Common myeloid progenitor, CD34-positive (primary cell): Measurements from ENCODE around the gene C10orf67.

Experiments
- CTCF ChIA-PET: fragments of 350-600 bp; sonication (Branson Sonifier 250); formaldehyde crosslinking; loops from one replicate; lab custom pipeline; 2021; ENCODE audit warnings: antibody characterized with exemption; lab: Charles Lee
- POLR2A ChIA-PET: fragments of 350-600 bp; sonication (Branson Sonifier 250); formaldehyde crosslinking; loops from one replicate; lab custom pipeline; 2021; ENCODE audit warnings: antibody characterized with exemption; lab: Charles Lee
- DNase-seq, 3 donors: peaks; one replicate each; pipeline versions ENCODE4 v3.0.0 to v3.0.0-alpha.2; 2013
- H3K27ac ChIP-seq, 2 experiments: 1 replicate in 1 of 2; 2 replicates in 1 of 2; pipeline ENCODE4 v1.7.0; 2013; ENCODE audit warnings: inconsistent platforms in 2 of 2, low read length in 2 of 2, mild to moderate bottlenecking in 2 of 2, low read depth in 1 of 2, moderate library complexity in 1 of 2; ENCODE audit not compliant: severe bottlenecking in 2 of 2, insufficient read depth in 1 of 2, poor library complexity in 1 of 2
- H3K27me3 ChIP-seq, 5 experiments: replicated peaks in 2 of 5; 1 replicate in 3 of 5; 2 replicates in 2 of 5; pipeline versions ENCODE4 v1.6.1 to v1.7.0; 2013; ENCODE audit warnings: low read length in 4 of 5, mild to moderate bottlenecking in 2 of 5, moderate library complexity in 2 of 5, inconsistent platforms in 1 of 5; ENCODE audit not compliant: insufficient read depth in 5 of 5, control insufficient read depth in 4 of 5
- H3K36me3 ChIP-seq, 4 experiments: 1 replicate in 2 of 4; 2 replicates in 2 of 4; pipeline versions ENCODE4 v1.6.1 to v1.7.0; 2013; ENCODE audit warnings: low read length in 3 of 4, control low read depth in 1 of 4, mild to moderate bottlenecking in 1 of 4; ENCODE audit not compliant: control insufficient read depth in 4 of 4, insufficient read depth in 4 of 4
- H3K4me1 ChIP-seq, 4 experiments: 1 replicate in 3 of 4; 2 replicates in 1 of 4; pipeline versions ENCODE4 v1.6.1 to v1.7.1; 2013; ENCODE audit warnings: low read length in 3 of 4, mild to moderate bottlenecking in 3 of 4, control low read depth in 1 of 4, inconsistent platforms in 1 of 4, moderate library complexity in 1 of 4; ENCODE audit not compliant: control insufficient read depth in 4 of 4, insufficient read depth in 4 of 4; ENCODE audit errors: control extremely low read depth in 1 of 4
- H3K4me3 ChIP-seq, 7 experiments: 1 replicate in 4 of 7; 2 replicates in 3 of 7; pipeline versions ENCODE4 v1.5.1 to v1.7.0; 2013; ENCODE audit warnings: mild to moderate bottlenecking in 7 of 7, low read length in 6 of 7, moderate library complexity in 6 of 7, inconsistent platforms in 2 of 7, low read depth in 2 of 7, control low read depth in 1 of 7; ENCODE audit not compliant: insufficient read depth in 4 of 7, control insufficient read depth in 1 of 7; ENCODE audit errors: extremely low read depth in 1 of 7
- H3K9me3 ChIP-seq, 5 experiments: 1 replicate in 4 of 5; 2 replicates in 1 of 5; pipeline versions ENCODE4 v1.6.1 to v1.7.1; 2013; ENCODE audit warnings: low read length in 4 of 5, mild to moderate bottlenecking in 2 of 5, inconsistent platforms in 1 of 5, low read depth in 1 of 5, moderate library complexity in 1 of 5; ENCODE audit not compliant: control insufficient read depth in 4 of 5, insufficient read depth in 2 of 5; ENCODE audit errors: control extremely low read depth in 1 of 5
- WGBS: methylation state at CpG from one replicate; pipeline ENCODE4 v1.1.5; 2013; ENCODE audit not compliant: insufficient coverage; 5-methylcytosine and 5-hydroxymethylcytosine counted together

C10orf67 gene

DNA sequence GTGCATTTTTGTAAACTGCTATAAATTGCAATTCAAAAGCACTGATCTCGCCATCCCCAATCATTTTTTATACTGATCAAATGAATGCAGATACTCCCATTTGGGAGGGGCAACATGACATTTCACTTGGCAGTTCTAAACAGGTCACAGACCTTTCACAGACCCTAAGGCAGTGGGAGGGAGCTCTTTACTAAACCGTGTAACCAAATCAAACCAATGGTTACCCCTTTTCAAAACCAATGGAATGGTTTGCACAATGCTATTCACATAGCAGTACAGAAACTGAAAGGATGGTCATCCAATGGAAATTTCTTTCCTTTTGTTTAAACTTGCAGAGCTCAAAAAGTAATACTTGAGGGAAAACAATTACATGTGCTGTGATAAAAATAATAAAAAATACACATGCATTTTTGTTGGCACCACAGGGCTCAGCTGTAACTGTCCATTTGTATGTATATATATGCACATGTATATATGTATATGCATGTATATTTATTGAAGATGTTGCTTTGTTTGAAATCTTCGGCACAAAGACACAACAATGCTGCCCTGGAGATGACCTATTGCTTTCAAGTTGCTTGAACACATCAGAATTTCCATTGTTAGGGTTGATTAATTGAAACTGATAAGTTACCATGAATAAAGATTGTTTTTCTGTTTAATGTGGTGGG is 138.5 kb downstream of the C10orf67 start:
- Histone ChIP-seq H3K27me3 (peaks cover 29 to 79% (median 48%) of the 10 kb centered on the region in 5 experiments), H3K4me1 (no peaks in the 10 kb centered on the region), H3K36me3 (no peaks in the 10 kb centered on the region), H3K4me3 (no peak overlapping the region), H3K27ac (no peak overlapping the region), H3K9me3 (no peaks in the 10 kb centered on the region)
- WGBS: 65% methylated on average over 3 of the region's 3 CpGs
- ChIA-PET POLR2A (interaction anchor here (0.6 kb wide), 1 partner anchor 16 kb away, joined by 3 read pairs; no protein-coding TSS in a partner anchor), CTCF (no interaction called here)
- DNase-seq: no peak

DNA sequence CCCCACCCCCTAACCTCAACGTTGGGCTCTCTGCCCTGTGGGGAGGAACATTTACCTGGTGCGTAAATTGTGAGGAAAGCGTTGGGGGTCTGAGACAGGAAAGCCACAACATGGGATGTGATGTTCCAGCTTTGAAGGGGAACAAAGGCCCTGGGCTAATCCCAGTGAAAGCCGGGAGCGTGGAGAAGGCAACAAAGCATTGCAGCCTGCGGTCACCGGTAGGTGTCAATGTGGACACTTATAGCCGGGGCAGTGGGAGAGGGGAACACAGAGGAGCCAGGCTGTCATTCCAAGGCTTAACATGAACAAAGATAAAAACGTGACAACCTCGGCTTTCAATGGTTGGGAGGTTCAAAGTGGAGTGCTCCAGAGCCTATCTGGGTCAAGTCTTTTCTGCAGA is 139.8 kb downstream of the C10orf67 start:
- DNase-seq: no peak
- Histone ChIP-seq H3K27ac (no peak overlapping the region), H3K9me3 (no peaks in the 10 kb centered on the region), H3K4me3 (no peak overlapping the region), H3K27me3 (peaks cover 34 to 88% (median 58%) of the 10 kb centered on the region in 5 experiments), H3K4me1 (no peaks in the 10 kb centered on the region), H3K36me3 (no peaks in the 10 kb centered on the region)
- CTCF ChIA-PET: no interaction called here
- POLR2A ChIA-PET: no interaction called here
- 5% methylated on average over 8 of the region's 10 CpGs for WGBS

DNA sequence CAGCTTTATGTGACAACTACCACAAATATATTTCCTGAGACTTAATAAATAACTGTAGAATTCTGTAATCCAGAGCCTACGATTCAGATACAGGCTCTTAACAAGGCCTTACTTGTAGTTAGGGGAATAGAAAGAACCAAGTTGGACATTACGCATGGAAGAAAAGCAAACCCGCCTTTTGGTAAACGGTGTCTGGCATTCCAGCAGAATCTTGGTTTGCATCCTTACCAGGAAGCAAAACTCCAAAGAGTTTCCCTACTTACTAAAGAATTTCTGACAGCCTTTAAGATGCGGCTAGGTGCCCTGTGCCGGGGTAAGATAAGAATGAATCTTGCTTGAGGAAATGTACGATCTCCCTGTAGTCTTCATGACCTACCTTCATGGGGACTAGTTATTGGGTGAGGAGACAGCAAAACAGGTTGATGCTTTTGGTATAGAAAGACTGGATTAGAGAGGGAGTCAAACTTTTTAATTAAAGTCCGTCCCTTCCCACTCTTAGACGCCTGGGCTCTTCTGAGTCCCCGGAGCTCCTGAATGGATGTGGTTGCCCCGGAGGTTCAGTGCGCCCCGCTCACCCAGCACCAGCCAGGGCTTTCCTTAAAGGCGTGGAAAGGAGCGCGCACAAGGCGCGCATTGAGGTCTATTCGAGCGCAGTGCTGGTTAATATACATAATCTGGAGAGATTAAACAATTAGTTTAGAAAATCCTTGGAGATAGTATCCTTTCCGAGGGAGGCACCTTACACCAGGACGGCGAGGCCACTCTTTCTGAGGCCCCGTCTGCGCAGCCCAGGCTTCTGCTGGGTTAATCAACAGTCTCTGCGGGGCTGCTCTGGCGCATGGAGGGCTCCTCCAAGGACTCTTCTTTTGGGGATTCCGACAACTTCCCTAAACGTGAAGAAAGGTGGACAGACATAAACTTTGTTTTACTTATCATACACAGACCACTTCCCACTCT is 140.9 kb downstream of the C10orf67 start:
- Histone ChIP-seq H3K9me3 (no peaks in the 10 kb centered on the region), H3K36me3 (no peaks in the 10 kb centered on the region), H3K27ac (no peak overlapping the region), H3K27me3 (peaks cover 36 to 92% (median 64%) of the 10 kb centered on the region in 5 experiments), H3K4me3 (no peak overlapping the region), H3K4me1 (peaks cover 0 to 3% (median 0%) of the 10 kb centered on the region in 4 experiments)
- POLR2A ChIA-PET: no interaction called here
- CTCF ChIA-PET: no interaction called here
- DNase-seq: no peak
- 11% methylated on average over 25 of the region's 29 CpGs for WGBS

DNA sequence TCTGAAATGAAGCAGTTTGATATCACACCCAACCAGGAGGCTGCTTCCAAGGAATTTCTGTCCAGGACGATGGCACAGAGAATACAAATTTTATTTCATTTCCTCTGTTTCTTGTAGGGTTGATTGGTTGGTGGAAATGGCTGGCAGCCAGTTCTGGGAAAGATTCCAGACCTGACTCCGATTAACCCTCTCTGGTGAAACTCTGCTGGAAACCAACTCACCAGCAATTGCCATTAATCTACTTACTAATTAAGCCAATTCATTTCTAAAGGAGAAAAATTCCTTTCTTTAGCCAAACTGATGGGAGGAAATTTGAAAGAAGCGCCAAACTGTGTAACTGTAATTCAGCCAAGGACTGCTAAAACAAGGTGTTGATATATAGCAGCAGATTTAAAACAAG is 141.8 kb downstream of the C10orf67 start:
- no peak overlapping the region for H3K4me3 ChIP-seq
- ChIA-PET POLR2A (no interaction called here), CTCF (no interaction called here)
- no peaks in the 10 kb centered on the region for H3K9me3 ChIP-seq
- no peak overlapping the region for H3K27ac ChIP-seq
- no peaks in the 10 kb centered on the region for H3K36me3 ChIP-seq
- WGBS: 0% methylated on average over 1 of the region's 3 CpGs
- peaks cover 41 to 92% (median 71%) of the 10 kb centered on the region in 5 experiments for H3K27me3 ChIP-seq
- no peak for DNase-seq
- peaks cover 0 to 3% (median 0%) of the 10 kb centered on the region in 4 experiments for H3K4me1 ChIP-seq

DNA sequence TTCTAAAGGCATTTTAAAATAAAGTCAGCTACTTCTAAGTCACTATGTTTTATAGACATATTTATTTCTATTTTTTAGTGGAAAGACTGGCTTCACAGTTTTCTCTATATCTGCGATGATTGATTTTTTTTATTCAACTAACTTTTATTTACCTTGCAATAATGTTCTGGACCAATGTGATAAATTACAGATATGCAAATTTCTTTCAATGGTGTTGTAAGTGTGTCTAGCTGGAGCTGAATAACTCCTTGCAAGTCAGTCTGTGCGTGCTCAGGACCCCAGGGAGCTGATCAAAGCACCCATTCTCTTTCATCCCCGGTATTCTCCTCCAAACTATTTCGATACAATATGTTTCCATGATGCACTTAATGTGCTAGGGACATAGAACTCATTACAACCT is 142.8 kb downstream of the C10orf67 start:
- H3K9me3 ChIP-seq: no peaks in the 10 kb centered on the region
- CTCF ChIA-PET: no interaction called here
- no peak for DNase-seq
- peaks cover 0 to 3% (median 0%) of the 10 kb centered on the region in 4 experiments for H3K4me1 ChIP-seq
- POLR2A ChIA-PET: no interaction called here
- H3K27me3 ChIP-seq: peaks cover 42 to 96% (median 78%) of the 10 kb centered on the region in 5 experiments
- WGBS: no CpG with 5 or more reads among the region's 4 CpGs
- H3K27ac ChIP-seq: no peak overlapping the region
- no peak overlapping the region for H3K4me3 ChIP-seq
- no peaks in the 10 kb centered on the region for H3K36me3 ChIP-seq

DNA sequence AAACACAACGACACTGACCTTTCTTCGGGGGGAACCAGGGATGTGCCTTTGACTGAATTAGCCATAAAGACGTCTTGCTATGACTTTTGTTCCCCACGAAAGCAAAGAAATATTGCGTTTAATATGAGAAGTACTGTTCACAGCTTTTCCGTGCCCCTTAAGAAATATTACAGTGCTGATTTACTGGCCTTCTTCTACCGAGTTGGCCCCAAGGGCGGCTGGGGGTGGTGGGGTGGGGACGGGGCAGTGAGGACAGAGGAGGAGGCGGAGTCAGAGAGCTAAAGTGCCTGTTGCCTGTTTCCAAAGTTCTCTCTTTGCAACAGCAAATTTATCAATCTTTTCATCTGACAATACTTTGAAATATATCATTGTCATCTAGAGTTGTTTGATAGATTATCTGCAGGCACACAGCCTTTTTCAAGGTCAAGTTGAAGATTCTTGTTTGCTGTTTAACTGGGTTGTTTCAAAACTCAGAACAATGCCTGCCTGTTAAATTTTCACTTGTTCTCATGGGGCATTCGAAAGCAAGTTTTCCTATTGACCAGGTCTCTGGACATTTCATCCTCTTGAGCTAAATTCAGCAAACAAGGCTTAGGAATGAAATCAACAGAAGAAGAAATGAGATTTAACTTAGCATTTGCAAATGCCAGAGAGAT is 143.5 kb downstream of the C10orf67 start:
- POLR2A ChIA-PET: no interaction called here
- no peaks in the 10 kb centered on the region for H3K9me3 ChIP-seq
- 3% methylated on average over 4 of the region's 11 CpGs for WGBS
- no peak overlapping the region for H3K27ac ChIP-seq
- H3K27me3 ChIP-seq: peaks cover 38 to 97% (median 82%) of the 10 kb centered on the region in 5 experiments
- DNase-seq: no peak
- peaks cover 0 to 3% (median 0%) of the 10 kb centered on the region in 4 experiments for H3K4me1 ChIP-seq
- no peaks in the 10 kb centered on the region for H3K36me3 ChIP-seq
- CTCF ChIA-PET: no interaction called here
- H3K4me3 ChIP-seq: no peak overlapping the region
